Measurements from ENCODE around the gene MAGI3.

Gene MAGI3

DNA sequence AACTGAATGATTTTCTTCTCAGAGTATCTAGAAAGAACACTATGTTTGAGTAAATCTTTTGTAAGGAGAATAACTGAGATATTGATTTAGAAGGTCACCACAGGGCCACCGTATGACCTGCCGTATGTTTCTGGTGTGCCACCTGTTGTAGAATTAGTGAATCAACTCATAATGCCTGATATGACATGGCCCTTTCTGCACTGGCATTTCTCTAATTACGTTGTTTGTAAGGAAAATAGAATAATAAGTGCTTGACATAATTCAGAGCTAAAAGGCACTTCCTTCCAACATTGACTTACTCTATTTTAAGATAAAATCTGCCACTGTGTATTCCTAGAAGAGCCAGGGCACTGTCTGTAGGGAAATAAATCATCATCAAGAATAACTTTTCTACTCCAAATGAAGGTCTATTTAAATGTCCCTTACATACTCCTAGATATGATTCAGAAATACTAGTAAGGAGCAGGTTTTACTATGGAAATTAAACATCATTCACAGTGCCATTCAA, 267.3 kb downstream of the MAGI3 start:
- TF ChIP-seq, protein P1, sequence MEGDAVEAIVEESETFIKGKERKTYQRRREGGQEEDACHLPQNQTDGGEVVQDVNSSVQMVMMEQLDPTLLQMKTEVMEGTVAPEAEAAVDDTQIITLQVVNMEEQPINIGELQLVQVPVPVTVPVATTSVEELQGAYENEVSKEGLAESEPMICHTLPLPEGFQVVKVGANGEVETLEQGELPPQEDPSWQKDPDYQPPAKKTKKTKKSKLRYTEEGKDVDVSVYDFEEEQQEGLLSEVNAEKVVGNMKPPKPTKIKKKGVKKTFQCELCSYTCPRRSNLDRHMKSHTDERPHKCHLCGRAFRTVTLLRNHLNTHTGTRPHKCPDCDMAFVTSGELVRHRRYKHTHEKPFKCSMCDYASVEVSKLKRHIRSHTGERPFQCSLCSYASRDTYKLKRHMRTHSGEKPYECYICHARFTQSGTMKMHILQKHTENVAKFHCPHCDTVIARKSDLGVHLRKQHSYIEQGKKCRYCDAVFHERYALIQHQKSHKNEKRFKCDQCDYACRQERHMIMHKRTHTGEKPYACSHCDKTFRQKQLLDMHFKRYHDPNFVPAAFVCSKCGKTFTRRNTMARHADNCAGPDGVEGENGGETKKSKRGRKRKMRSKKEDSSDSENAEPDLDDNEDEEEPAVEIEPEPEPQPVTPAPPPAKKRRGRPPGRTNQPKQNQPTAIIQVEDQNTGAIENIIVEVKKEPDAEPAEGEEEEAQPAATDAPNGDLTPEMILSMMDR (IDR thresholded peaks at IDR 0.05; ENCODE audit: extremely low read depth, insufficient read depth, missing control alignments) = no peak
- in situ Hi-C loops (cut with MboI; ENCODE audit: low pct_unique_long_range_greater_than_20kb, low sequenced_read_pairs, unreplicated experiment) = no loop called here
- no peak for DNase-seq (ENCODE audit: low spot score)

DNA sequence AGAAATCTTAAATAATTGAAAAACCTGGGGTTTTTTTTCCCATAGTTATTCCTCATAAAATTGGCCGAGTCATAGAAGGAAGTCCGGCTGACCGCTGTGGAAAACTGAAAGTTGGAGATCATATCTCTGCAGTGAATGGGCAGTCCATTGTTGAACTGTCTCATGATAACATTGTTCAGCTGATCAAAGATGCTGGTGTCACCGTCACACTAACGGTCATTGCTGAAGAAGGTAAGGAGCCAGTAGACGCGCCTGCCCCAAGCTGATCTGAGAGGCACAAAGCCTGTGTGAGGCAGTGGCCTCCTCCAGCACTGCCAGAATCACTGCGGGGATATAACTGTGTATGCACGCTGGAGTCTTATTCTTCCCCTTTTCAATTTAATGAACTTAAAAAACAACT, 268.7 kb downstream of the MAGI3 start:
- in situ Hi-C loops (cut with MboI; ENCODE audit: low pct_unique_long_range_greater_than_20kb, low sequenced_read_pairs, unreplicated experiment) = no loop called here
- DNase-seq (ENCODE audit: low spot score) = no peak

DNA sequence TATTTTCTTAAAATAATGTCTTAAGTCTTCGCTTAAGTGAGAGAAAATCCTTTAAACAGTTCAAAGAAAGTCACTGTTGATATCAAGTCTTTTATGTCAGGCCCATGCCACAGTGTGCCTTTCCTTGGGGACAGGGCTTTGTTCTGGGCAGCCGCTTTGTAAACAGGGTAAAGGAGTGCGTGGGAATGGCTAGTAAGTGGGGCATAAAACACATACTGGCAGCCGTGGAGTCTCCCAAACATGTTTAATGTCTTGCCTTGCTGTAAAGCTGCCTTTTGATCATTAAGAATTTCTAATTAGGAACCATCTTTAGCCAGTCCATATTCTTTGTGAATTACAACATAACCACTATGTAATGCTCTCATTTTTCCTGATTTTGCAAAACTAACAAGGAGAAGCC, 269.2 kb downstream of the MAGI3 start:
- TF ChIP-seq, protein P1 (IDR thresholded peaks at IDR 0.05; ENCODE audit: extremely low read depth, insufficient read depth, missing control alignments) = no peak

More for the DNA sequence above, 268.7 kb downstream of the MAGI3 start:
- TF ChIP-seq, protein P1 (IDR thresholded peaks at IDR 0.05; ENCODE audit: extremely low read depth, insufficient read depth, missing control alignments) = no peak

DNA sequence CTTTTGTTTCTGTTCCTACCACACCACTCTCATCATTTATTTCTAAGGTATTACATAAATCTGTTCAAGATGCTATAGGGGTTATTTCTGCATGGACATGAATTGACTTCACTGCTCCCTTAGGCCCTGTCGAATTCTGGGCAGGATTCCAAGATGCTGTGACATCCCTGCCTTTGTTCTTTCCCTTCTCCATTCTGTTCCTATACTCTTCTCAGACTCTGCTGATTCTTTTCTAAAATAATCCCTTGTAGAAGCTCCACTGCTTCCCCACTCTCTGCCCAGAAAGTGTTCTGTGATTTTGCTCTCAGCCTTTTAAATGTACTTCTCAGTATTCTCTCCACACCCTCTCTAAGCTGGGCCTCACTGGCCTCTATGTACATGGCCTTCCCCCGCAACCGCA, 269.8 kb downstream of the MAGI3 start:
- TF ChIP-seq, protein P1 (IDR thresholded peaks at IDR 0.05; ENCODE audit: extremely low read depth, insufficient read depth, missing control alignments) = no peak
- DNase-seq (ENCODE audit: low spot score) = no peak
- in situ Hi-C loops (cut with MboI; ENCODE audit: low pct_unique_long_range_greater_than_20kb, low sequenced_read_pairs, unreplicated experiment) = no loop called here

More for the DNA sequence above, 269.2 kb downstream of the MAGI3 start:
- no peak for DNase-seq (ENCODE audit: low spot score)
- in situ Hi-C loops (cut with MboI; ENCODE audit: low pct_unique_long_range_greater_than_20kb, low sequenced_read_pairs, unreplicated experiment) = no loop called here

DNA sequence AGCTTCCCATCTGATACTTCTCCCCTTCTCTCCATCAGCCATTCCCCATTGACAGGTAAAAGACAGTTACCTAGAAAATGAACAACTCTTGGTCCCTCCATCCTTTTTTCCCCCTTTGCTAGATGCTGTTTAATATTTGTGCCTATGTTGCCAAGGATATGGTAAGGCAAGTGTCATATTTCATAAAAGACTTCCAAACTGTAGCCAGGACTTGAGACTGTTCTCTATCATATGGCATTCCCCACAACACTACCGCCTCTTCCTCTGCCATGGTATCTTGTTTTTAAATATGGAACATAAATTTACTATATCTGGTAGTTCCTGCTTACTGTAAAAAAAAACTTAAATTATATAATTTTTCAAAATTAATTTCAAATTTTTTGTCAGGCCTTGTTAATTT, 271.8 kb downstream of the MAGI3 start:
- no peak for DNase-seq (ENCODE audit: low spot score)
- in situ Hi-C loops (cut with MboI; ENCODE audit: low pct_unique_long_range_greater_than_20kb, low sequenced_read_pairs, unreplicated experiment) = no loop called here
- TF ChIP-seq, protein P1 (IDR thresholded peaks at IDR 0.05; ENCODE audit: extremely low read depth, insufficient read depth, missing control alignments) = no peak

DNA sequence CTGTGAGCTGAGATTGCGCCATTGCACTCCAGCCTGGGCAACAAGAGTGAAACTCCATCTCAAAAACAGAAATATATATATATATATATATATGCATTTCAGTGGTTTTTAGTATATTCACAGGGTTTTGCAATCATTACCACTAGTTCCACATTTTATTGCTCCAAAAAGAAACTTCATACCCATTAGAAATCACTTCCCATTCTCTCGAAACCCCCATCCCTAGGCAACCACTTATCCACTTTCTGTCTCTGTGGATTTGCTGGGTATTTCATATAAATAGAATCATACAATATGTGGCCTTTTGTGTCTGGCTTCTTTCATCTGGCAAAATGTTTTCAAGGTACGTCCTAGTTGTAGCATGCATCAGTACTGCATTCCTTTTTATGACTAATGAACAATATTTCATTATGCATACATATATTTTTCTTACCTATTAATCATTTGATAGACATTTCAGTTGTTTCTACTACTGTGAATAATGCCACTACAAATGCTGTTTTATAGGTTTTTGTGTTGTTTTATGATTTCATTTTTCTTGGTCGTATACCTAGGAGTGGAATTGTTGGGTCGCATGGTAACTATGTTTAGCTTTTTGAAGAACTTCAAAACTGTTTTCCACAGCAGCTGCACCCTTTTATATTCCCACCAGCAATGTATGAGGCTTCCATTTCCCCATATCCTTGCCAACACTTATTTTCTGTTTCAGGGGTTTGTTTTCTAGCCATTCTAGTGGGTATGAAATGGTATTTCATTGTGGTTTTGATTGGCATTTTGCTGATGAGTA, 273.0 kb downstream of the MAGI3 start:
- in situ Hi-C loops (cut with MboI; ENCODE audit: low pct_unique_long_range_greater_than_20kb, low sequenced_read_pairs, unreplicated experiment) = no loop called here
- TF ChIP-seq, protein P1 (IDR thresholded peaks at IDR 0.05; ENCODE audit: extremely low read depth, insufficient read depth, missing control alignments) = no peak
- DNase-seq (ENCODE audit: low spot score) = no peak

Data from GM13977 (cell line).